HG03060 (cell line): ENCODE results near the gene CPLX1.
"Not testable (repeated sequence)": the region's sequence is repeated elsewhere in the genome, so short reads cannot be mapped to it uniquely, and the experiment has no call there.

ENCODE experiments used
- ATAC-seq: cut with Tn5 transposase; IDR thresholded peaks from one replicate; pipeline ENCODE4 v1.9.1; 2021; ENCODE audit warnings: low read depth, moderate number of reproducible peaks; ENCODE audit not compliant: unreplicated experiment

CPLX1 gene

GRCh38 chr4:742742-743311, 83.1 kb downstream of the CPLX1 start:
- ATAC-seq: no peak

GRCh38 chr4:742096-742741, 83.7 kb downstream of the CPLX1 start:
- no peak for ATAC-seq

- no peak for ATAC-seq
Measured at GRCh38 chr4:740656-741282, 85.2 kb downstream of the CPLX1 start.

GRCh38 chr4:740011-740410, 85.9 kb downstream of the CPLX1 start:
- ATAC-seq: no peak

GRCh38 chr4:739569-739968, 86.4 kb downstream of the CPLX1 start:
- no peak for ATAC-seq

- ATAC-seq: no peak
Measured at GRCh38 chr4:738781-739280, 87.1 kb downstream of the CPLX1 start.

- not testable (repeated sequence) for ATAC-seq
Measured at GRCh38 chr4:736561-736960, 89.4 kb downstream of the CPLX1 start.

- ATAC-seq: no peak
Measured at GRCh38 chr4:735583-735982, 90.3 kb downstream of the CPLX1 start.
